GM23338 (cell line): ENCODE results near the gene CPTP. TPM values are rescaled to one million over a fixed set of nuclear protein-coding genes. Genes with fewer than 3 reads are reported as not detected.

ENCODE experiments used
- ATAC-seq: fragments of 200-7000 bp; cut with Tn5 transposase; 3 replicates; pipeline ENCODE4 v1.9.1; 2020
- DNase-seq: peaks from one replicate; pipeline ENCODE4 v3.0.0-alpha.2; 2015; ENCODE audit warnings: low spot score
- H2AFZ ChIP-seq: fragments of 200-600 bp; sonication (generic); 2 replicates; pipeline ENCODE4 v1.8.0; 2016; ENCODE audit warnings: antibody characterized with exemption, mild to moderate bottlenecking, moderate library complexity
- H3F3A ChIP-seq: fragments of 200-600 bp; sonication (generic); replicated peaks from 2 replicates; pipeline ENCODE4 v1.8.0; 2017; ENCODE audit warnings: antibody characterized with exemption, mixed run types, low read depth
- H3K27ac ChIP-seq: fragments of 200-600 bp; sonication (generic); 2 replicates; pipeline ENCODE4 v1.6.1; 2016; ENCODE audit warnings: low read depth
- H3K27me3 ChIP-seq: fragments of 200-600 bp; sonication (generic); 2 replicates; pipeline ENCODE4 v1.8.0; 2016; ENCODE audit warnings: mild to moderate bottlenecking, mixed run types, moderate library complexity; ENCODE audit not compliant: insufficient read depth
- H3K36me3 ChIP-seq: fragments of 200-600 bp; sonication (generic); 2 replicates; pipeline ENCODE4 v1.8.0; 2016; ENCODE audit warnings: mild to moderate bottlenecking; ENCODE audit not compliant: insufficient read depth
- H3K4me1 ChIP-seq: fragments of 200-600 bp; sonication (generic); 2 replicates; pipeline ENCODE4 v1.8.0; 2016; ENCODE audit warnings: mild to moderate bottlenecking, moderate library complexity; ENCODE audit not compliant: insufficient read depth
- H3K4me2 ChIP-seq: fragments of 200-600 bp; sonication (generic); 2 replicates; pipeline ENCODE4 v1.7.1; 2017; ENCODE audit warnings: mixed run types
- H3K4me3 ChIP-seq: fragments of 200-600 bp; sonication (generic); 2 replicates; pipeline ENCODE4 v1.6.1; 2016; ENCODE audit warnings: mixed run types
- H3K79me2 ChIP-seq: fragments of 200-600 bp; sonication (generic); replicated peaks from 2 replicates; pipeline ENCODE4 v1.8.0; 2017; ENCODE audit warnings: mild to moderate bottlenecking; ENCODE audit not compliant: insufficient read depth
- H3K9me2 ChIP-seq: fragments of 200-600 bp; sonication (generic); 2 replicates; pipeline ENCODE4 v1.8.0; 2017; ENCODE audit not compliant: insufficient read depth
- H4K20me1 ChIP-seq: fragments of 200-600 bp; sonication (generic); replicated peaks from 2 replicates; pipeline ENCODE4 v1.8.0; 2017; ENCODE audit warnings: mild to moderate bottlenecking; ENCODE audit not compliant: insufficient read depth
- H3K27ac Mint-ChIP-seq: 2 replicates; pipeline ENCODE4 v1.8.0; 2020; ENCODE audit warnings: inconsistent platforms, mild to moderate bottlenecking, moderate library complexity, mixed read lengths
- H3K27me3 Mint-ChIP-seq: 3 replicates; pipeline ENCODE4 v1.8.0; 2022; ENCODE audit warnings: low read depth, mild to moderate bottlenecking, moderate library complexity, mixed read lengths, inconsistent platforms; ENCODE audit not compliant: insufficient read depth, poor library complexity
- H3K36me3 Mint-ChIP-seq: 3 replicates; pipeline ENCODE4 v1.8.0; 2021; ENCODE audit warnings: low read depth, mild to moderate bottlenecking, inconsistent platforms, moderate library complexity, mixed read lengths
- H3K4me1 Mint-ChIP-seq: 3 replicates; pipeline ENCODE4 v1.8.0; 2020; ENCODE audit warnings: mild to moderate bottlenecking, inconsistent platforms, mixed read lengths
- H3K4me3 Mint-ChIP-seq: 3 replicates; pipeline ENCODE4 v1.8.0; 2021; ENCODE audit warnings: moderate library complexity, mild to moderate bottlenecking, inconsistent platforms, mixed read lengths
- H3K9me3 Mint-ChIP-seq: 3 replicates; pipeline ENCODE4 v1.8.0; 2020; ENCODE audit warnings: moderate library complexity, mild to moderate bottlenecking, inconsistent platforms, mixed read lengths
- CREB1 ChIP-seq: fragments of 250-450 bp; sonication (Bioruptor Pico); IDR thresholded peaks from 2 replicates; pipeline ENCODE4 v1.5.0; 2020; ENCODE audit warnings: low read depth, mild to moderate bottlenecking, moderate library complexity
- ETS1 ChIP-seq: IDR thresholded peaks from 2 replicates; pipeline ENCODE4 v1.6.1; 2016; ENCODE audit warnings: antibody characterized with exemption
- EZH2phosphoT487 ChIP-seq: fragments of 200-600 bp; sonication (generic); IDR thresholded peaks from one replicate; pipeline ENCODE4 v1.8.1; 2018; ENCODE audit warnings: antibody characterized with exemption; ENCODE audit not compliant: unreplicated experiment
- JUNB ChIP-seq: IDR thresholded peaks from one replicate; pipeline ENCODE4 v1.6.1; 2016; ENCODE audit warnings: antibody characterized with exemption; ENCODE audit not compliant: unreplicated experiment
- NANOG ChIP-seq: IDR thresholded peaks from 2 replicates; pipeline ENCODE4 v1.6.1; 2016; ENCODE audit warnings: antibody characterized with exemption, borderline replicate concordance
- POLR2AphosphoS5 ChIP-seq: IDR thresholded peaks from 2 replicates; pipeline ENCODE4 v1.6.1; 2016; ENCODE audit warnings: antibody characterized with exemption, low read depth
- STAT1 ChIP-seq: IDR thresholded peaks from one replicate; pipeline ENCODE4 v1.6.1; 2016; ENCODE audit warnings: antibody characterized with exemption; ENCODE audit not compliant: unreplicated experiment
- ZNF114 ChIP-seq: fragments of 250-450 bp; sonication (Bioruptor Pico); IDR thresholded peaks from 2 replicates; pipeline ENCODE4 v1.5.0; 2020; ENCODE audit warnings: mild to moderate bottlenecking, moderate library complexity
- ZNF331 ChIP-seq: fragments of 250-450 bp; sonication (Bioruptor Pico); IDR thresholded peaks from 2 replicates; pipeline ENCODE4 v1.5.0; 2020; ENCODE audit warnings: low read depth, mild to moderate bottlenecking, moderate library complexity
- ZNF462 ChIP-seq: fragments of 250-450 bp; sonication (Bioruptor Pico); IDR thresholded peaks from 2 replicates; pipeline ENCODE4 v1.5.0; 2020; ENCODE audit warnings: mild to moderate bottlenecking, moderate library complexity
- polyA plus RNA-seq: library from polyadenylated mRNA; unstranded; fragments of >200 nt; fragmentation: Nextera tagmentation; extraction: Ambion mirVana; gene quantifications from 2 replicates; pipeline ENCODE4 v1.2.1, GENCODE V29; 2016
- total RNA-seq: library from RNA; depleted of rRNA; stranded (reverse); fragments of >200 nt; shearing (Covaris generic); gene quantifications from 2 replicates; pipeline ENCODE4 v1.2.3, GENCODE V29; 2014

The CPTP gene
- total and polyA plus RNA-seq, 2 experiments from 2014 or later: 8.1 to 13.5 TPM

- Histone ChIP-seq H3K4me3 (no peak overlapping the region), H2AFZ (no peak overlapping the region), H3K27ac (no peak overlapping the region), H3K9me2 (no peaks in the 10 kb centered on the region), H4K20me1 (0 out of 2 replicates have a peak, but pooled peaks cover 3% of the 10 kb centered on the region), H3K36me3 (no peaks in the 10 kb centered on the region), H3K79me2 (peaks cover 5% of the 10 kb centered on the region), H3K4me2 (no peak overlapping the region), H3K4me1 (no peaks in the 10 kb centered on the region), H3F3A (peaks cover 9% of the 10 kb centered on the region), H3K27me3 (no peaks in the 10 kb centered on the region)
- Mint-ChIP-seq H3K9me3 (no peaks in the 10 kb centered on the region; the same call in 2 of the 3 replicates), H3K4me3 (no peak overlapping the region), H3K4me1 (no peaks in the 10 kb centered on the region; the same call in 2 of the 3 replicates), H3K27me3 (peaks cover 6% of the 10 kb centered on the region), H3K36me3 (peaks cover 18% of the 10 kb centered on the region), H3K27ac (no peak overlapping the region)
- ATAC-seq (no peak), DNase-seq (no peak)
- no peak for TF ChIP-seq ZNF331 (CRISPR knock-in tag)
- TF ChIP-seq ZNF462: no peak
- no peak for TF ChIP-seq ETS1
- no peak for TF ChIP-seq STAT1
- no peak for TF ChIP-seq POLR2AphosphoS5
- no peak for TF ChIP-seq JUNB
- TF ChIP-seq CREB1: no peak
- no peak for TF ChIP-seq NANOG
- TF ChIP-seq EZH2phosphoT487: no peak
- TF ChIP-seq ZNF114: no peak
These were observed 17.0 kb downstream of the CPTP start for GRCh38 chr1:1341549-1342021.
